HG02973 (cell line): Measurements from ENCODE around the gene CACNA2D3.
"Not testable (repeated sequence)": the region's sequence is repeated elsewhere in the genome, so short reads cannot be mapped to it uniquely, and the experiment has no call there.

Source experiments
- ATAC-seq: cut with Tn5 transposase; IDR thresholded peaks from one replicate; pipeline ENCODE4 v1.9.1; 2021; ENCODE audit warnings: moderate library complexity; ENCODE audit not compliant: unreplicated experiment

CACNA2D3 gene

GRCh38 chr3:54122324-54123002 lies at the start of gene CACNA2D3:
TSS of gene CACNA2D3 (plus strand) at chr3:54122552.
- no peak for ATAC-seq

GRCh38 chr3:54073386-54073785 lies 49.0 kb upstream of the CACNA2D3 start:
- ATAC-seq = no peak

- ATAC-seq = no peak
These were observed 43.0 kb upstream of the CACNA2D3 start for GRCh38 chr3:54079314-54079713.

GRCh38 chr3:54079730-54080325 lies 42.5 kb upstream of the CACNA2D3 start:
- ATAC-seq = no peak

- ATAC-seq = no peak
These were observed 38.4 kb upstream of the CACNA2D3 start for GRCh38 chr3:54083921-54084320.

- ATAC-seq = no peak
These were observed 36.4 kb upstream of the CACNA2D3 start for GRCh38 chr3:54085936-54086335.

GRCh38 chr3:54086652-54087405 lies 35.5 kb upstream of the CACNA2D3 start:
- no peak for ATAC-seq

- ATAC-seq = no peak
These were observed 34.6 kb upstream of the CACNA2D3 start for GRCh38 chr3:54087581-54088410.

- ATAC-seq = no peak
These were observed 28.7 kb upstream of the CACNA2D3 start for GRCh38 chr3:54093491-54094248.

- ATAC-seq = no peak
These were observed 27.4 kb upstream of the CACNA2D3 start for GRCh38 chr3:54094926-54095325.

GRCh38 chr3:54099381-54099780 lies 23.0 kb upstream of the CACNA2D3 start:
- ATAC-seq = no peak

- no peak for ATAC-seq
These were observed 18.3 kb upstream of the CACNA2D3 start for GRCh38 chr3:54104084-54104483.

- not testable (repeated sequence) for ATAC-seq
These were observed 6.2 kb upstream of the CACNA2D3 start for GRCh38 chr3:54116129-54116528.

- no peak for ATAC-seq
These were observed 1.5 kb upstream of the CACNA2D3 start for GRCh38 chr3:54120657-54121413.

- ATAC-seq = no peak
These were observed 683 bp upstream of the CACNA2D3 start for GRCh38 chr3:54121414-54122323.

- no peak for ATAC-seq
These were observed 837 bp downstream of the CACNA2D3 start for GRCh38 chr3:54123003-54123775.

- no peak for ATAC-seq
These were observed 1.4 kb downstream of the CACNA2D3 start for GRCh38 chr3:54123776-54124196.

- ATAC-seq = no peak
These were observed 2.9 kb downstream of the CACNA2D3 start for GRCh38 chr3:54125300-54125699.
